Measurements from ENCODE around the gene ARPP21. TPM values are rescaled to one million over a fixed set of nuclear protein-coding genes. Genes with fewer than 3 reads are reported as not detected.

The ARPP21 gene
- total RNA-seq, 2 experiments from 2014 or later, result not detected

- peaks cover 2% of the 10 kb centered on the region for H3K36me3 Mint-ChIP-seq
- DNase-seq (no peak), ATAC-seq (no peak)
- peaks cover 22% of the 10 kb centered on the region for H3K27me3 Mint-ChIP-seq
- H3K9me3 Mint-ChIP-seq (ENCODE audit: low read depth), result no peaks in the 10 kb centered on the region
- no peak overlapping the region for H3K4me3 Mint-ChIP-seq
- no peak overlapping the region for H3K27ac Mint-ChIP-seq
- H3K4me1 Mint-ChIP-seq, result peaks cover 3% of the 10 kb centered on the region
- CTCF ChIA-PET, result no interaction called here
These were observed 3.9 kb upstream of the ARPP21 start for GRCh38 chr3:35635407-35635806.

DNA sequence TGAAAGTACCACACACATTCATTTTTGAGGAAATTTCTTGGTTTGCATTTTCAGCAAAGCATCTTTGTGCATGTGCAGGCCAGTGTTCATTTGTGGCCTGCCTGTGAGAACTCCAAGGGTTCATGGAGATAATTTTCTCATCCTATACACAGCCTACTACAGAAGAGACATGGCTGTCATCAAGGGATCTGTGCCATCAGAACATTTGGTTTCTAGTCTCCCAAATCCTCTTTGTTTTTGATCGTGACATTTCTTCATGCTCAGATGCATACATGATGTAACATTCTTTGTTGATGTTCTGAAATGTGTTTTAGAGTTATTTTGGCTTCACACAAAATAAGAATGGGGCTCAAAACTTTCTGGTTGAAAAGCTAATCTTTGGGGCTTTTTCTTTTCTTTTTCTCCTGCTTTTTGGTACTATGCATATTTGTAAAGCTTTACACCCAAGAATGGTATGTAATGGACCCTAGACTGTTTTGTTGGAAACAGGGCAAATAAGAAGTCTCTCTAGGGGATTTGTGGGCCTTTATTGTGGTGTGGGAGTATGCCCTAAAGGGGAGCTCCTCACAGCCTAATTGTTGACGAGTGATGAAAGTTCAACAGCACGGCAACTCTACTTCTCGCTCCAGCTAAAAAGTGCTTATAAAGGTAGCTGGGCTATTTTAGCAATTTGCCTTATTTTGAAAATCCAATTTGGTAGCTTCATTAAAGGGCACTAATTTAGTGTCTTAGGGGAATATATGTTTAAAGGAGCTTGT, 3.2 kb upstream of the ARPP21 start:
- peaks cover 2% of the 10 kb centered on the region for H3K36me3 Mint-ChIP-seq
- no peak overlapping the region for H3K4me3 Mint-ChIP-seq
- H3K27me3 Mint-ChIP-seq, result peaks cover 29% of the 10 kb centered on the region
- ATAC-seq, result no peak
- CTCF ChIA-PET, result no interaction called here
- peaks cover 3% of the 10 kb centered on the region for H3K4me1 Mint-ChIP-seq
- no peak for DNase-seq
- H3K9me3 Mint-ChIP-seq (ENCODE audit: low read depth), result no peaks in the 10 kb centered on the region
- H3K27ac Mint-ChIP-seq, result no peak overlapping the region

- Mint-ChIP-seq H3K4me1 (peaks cover 3% of the 10 kb centered on the region), H3K36me3 (peaks cover 2% of the 10 kb centered on the region), H3K27ac (no peak overlapping the region), H3K27me3 (peaks cover 32% of the 10 kb centered on the region), H3K9me3 (ENCODE audit: low read depth) (no peaks in the 10 kb centered on the region), H3K4me3 (no peak overlapping the region)
- DNase-seq (no peak), ATAC-seq (no peak)
- CTCF ChIA-PET, result no interaction called here
These were observed 910 bp upstream of the ARPP21 start for GRCh38 chr3:35638251-35638979.

DNA sequence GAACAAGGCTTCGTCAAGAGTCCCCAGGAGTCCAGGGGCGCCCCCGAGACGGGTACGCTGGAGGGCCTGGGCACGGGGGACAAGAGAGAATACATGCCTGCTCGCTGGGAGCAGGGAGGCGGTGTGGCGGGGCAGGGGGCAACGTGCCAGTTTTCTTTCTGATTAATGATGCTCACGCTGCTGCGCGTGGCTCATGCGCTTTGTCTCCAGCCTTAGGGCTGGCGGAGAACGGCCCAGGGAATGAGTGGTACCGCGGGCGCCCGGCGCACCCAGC, 408 bp upstream of the ARPP21 start:
- H3K4me1 Mint-ChIP-seq, result peaks cover 3% of the 10 kb centered on the region
- no peak overlapping the region for H3K27ac Mint-ChIP-seq
- H3K9me3 Mint-ChIP-seq (ENCODE audit: low read depth), result no peaks in the 10 kb centered on the region
- DNase-seq (no peak), ATAC-seq (no peak)
- H3K27me3 Mint-ChIP-seq, result peaks cover 32% of the 10 kb centered on the region
- CTCF ChIA-PET, result no interaction called here
- peaks cover 2% of the 10 kb centered on the region for H3K36me3 Mint-ChIP-seq
- H3K4me3 Mint-ChIP-seq, result no peak overlapping the region

GRCh38 chr3:35640190-35641165, 1.2 kb downstream of the ARPP21 start:
- Mint-ChIP-seq H3K4me3 (no peak overlapping the region), H3K9me3 (ENCODE audit: low read depth) (no peaks in the 10 kb centered on the region), H3K4me1 (peaks cover 3% of the 10 kb centered on the region), H3K36me3 (peaks cover 2% of the 10 kb centered on the region), H3K27me3 (peaks cover 32% of the 10 kb centered on the region), H3K27ac (no peak overlapping the region)
- no peak for ATAC-seq
- DNase-seq, result no peak
- CTCF ChIA-PET, result interaction anchor here (1.3 kb wide), 1 partner anchor 9 kb away, joined by 4 read pairs; no protein-coding TSS in a partner anchor

- peaks cover 32% of the 10 kb centered on the region for H3K27me3 Mint-ChIP-seq
- no peak for ATAC-seq
- H3K4me1 Mint-ChIP-seq, result peaks cover 3% of the 10 kb centered on the region
- DNase-seq, result no peak
- H3K27ac Mint-ChIP-seq, result no peak overlapping the region
- H3K9me3 Mint-ChIP-seq (ENCODE audit: low read depth), result no peaks in the 10 kb centered on the region
- peaks cover 2% of the 10 kb centered on the region for H3K36me3 Mint-ChIP-seq
- no peak overlapping the region for H3K4me3 Mint-ChIP-seq
- CTCF ChIA-PET, result interaction anchor here (1.3 kb wide), 1 partner anchor 9 kb away, joined by 4 read pairs; no protein-coding TSS in a partner anchor
These were observed 2.0 kb downstream of the ARPP21 start for GRCh38 chr3:35641331-35641730.

DNA sequence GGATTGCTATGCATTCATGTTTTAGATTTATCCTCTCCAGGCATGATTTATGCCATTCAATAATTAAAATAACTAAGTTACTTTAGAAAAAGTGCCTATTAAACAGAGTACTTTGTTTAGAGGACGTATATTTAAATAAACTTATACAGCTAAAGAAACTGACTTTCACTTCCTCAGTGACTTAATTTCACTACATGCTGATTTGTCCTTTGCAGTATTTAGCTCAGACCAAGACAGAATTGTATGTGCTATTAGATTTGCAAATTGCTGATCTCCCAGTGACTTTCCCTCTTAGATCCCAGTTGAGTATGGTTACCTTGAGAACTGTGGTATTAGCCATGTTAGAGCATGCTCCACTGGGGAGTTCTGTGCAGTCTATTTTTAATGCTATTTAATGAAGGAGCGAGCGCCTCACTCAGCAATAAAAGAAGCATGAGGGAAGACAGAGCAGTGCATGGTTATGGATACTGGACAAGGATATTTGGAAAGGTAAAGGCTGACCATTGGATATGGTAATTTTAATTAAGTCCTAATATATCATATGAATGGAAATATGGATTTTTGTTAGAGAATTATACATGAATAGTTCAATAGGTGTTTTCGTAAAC, 2.7 kb downstream of the ARPP21 start:
- CTCF ChIA-PET, result no interaction called here
- Mint-ChIP-seq H3K27ac (no peak overlapping the region), H3K4me1 (peaks cover 3% of the 10 kb centered on the region), H3K4me3 (no peak overlapping the region), H3K36me3 (peaks cover 2% of the 10 kb centered on the region), H3K9me3 (ENCODE audit: low read depth) (no peaks in the 10 kb centered on the region), H3K27me3 (peaks cover 32% of the 10 kb centered on the region)
- no peak for ATAC-seq
- no peak for DNase-seq

- H3K27ac Mint-ChIP-seq, result no peak overlapping the region
- H3K4me3 Mint-ChIP-seq, result no peak overlapping the region
These were observed 4.2 kb downstream of the ARPP21 start for GRCh38 chr3:35643495-35643894.

DNA sequence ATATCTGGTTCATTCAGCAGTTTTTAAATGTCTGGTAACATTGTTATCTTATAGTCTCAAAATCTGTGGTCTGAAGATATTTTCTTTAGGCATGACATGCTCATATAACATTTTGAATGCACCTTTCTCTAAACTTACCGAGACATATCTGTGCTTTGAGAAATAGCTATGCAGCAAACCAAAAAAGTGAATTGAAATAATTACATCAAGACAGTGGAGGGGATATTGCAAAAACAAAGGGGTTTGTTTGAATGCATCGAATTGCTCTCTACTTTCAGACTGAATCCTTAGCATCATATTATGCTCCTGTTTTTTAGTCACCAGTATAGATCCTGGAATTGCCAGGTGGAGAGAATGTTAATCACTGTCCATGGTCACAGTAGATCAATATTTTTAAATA, 5.1 kb downstream of the ARPP21 start:
- peaks cover 2% of the 10 kb centered on the region for H3K4me1 Mint-ChIP-seq
- no peaks in the 10 kb centered on the region for H3K36me3 Mint-ChIP-seq
- no peak overlapping the region for H3K27ac Mint-ChIP-seq
- DNase-seq, result no peak
- H3K4me3 Mint-ChIP-seq, result no peak overlapping the region
- CTCF ChIA-PET, result no interaction called here
- peaks cover 19% of the 10 kb centered on the region for H3K27me3 Mint-ChIP-seq
- no peak for ATAC-seq
- H3K9me3 Mint-ChIP-seq (ENCODE audit: low read depth), result no peaks in the 10 kb centered on the region

More at GRCh38 chr3:35643495-35643894, 4.2 kb downstream of the ARPP21 start:
- no peak for ATAC-seq
- CTCF ChIA-PET, result no interaction called here
- no peak for DNase-seq
- Mint-ChIP-seq H3K27me3 (peaks cover 26% of the 10 kb centered on the region), H3K36me3 (peaks cover under 1% of the 10 kb centered on the region), H3K9me3 (ENCODE audit: low read depth) (no peaks in the 10 kb centered on the region), H3K4me1 (peaks cover 3% of the 10 kb centered on the region)

- no peak overlapping the region for H3K27ac Mint-ChIP-seq
- no peaks in the 10 kb centered on the region for H3K36me3 Mint-ChIP-seq
- DNase-seq (no peak), ATAC-seq (no peak)
- H3K27me3 Mint-ChIP-seq, result peaks cover 11% of the 10 kb centered on the region
- CTCF ChIA-PET, result no interaction called here
- no peaks in the 10 kb centered on the region for H3K4me1 Mint-ChIP-seq
- H3K4me3 Mint-ChIP-seq, result no peak overlapping the region
- H3K9me3 Mint-ChIP-seq (ENCODE audit: low read depth), result no peaks in the 10 kb centered on the region
These were observed 5.9 kb downstream of the ARPP21 start for GRCh38 chr3:35645189-35645588.

GRCh38 chr3:35646081-35646480, 6.8 kb downstream of the ARPP21 start:
- Mint-ChIP-seq H3K27me3 (peaks cover 3% of the 10 kb centered on the region), H3K36me3 (no peaks in the 10 kb centered on the region), H3K4me1 (no peaks in the 10 kb centered on the region), H3K9me3 (ENCODE audit: low read depth) (no peaks in the 10 kb centered on the region), H3K4me3 (no peak overlapping the region), H3K27ac (no peak overlapping the region)
- CTCF ChIA-PET, result no interaction called here
- ATAC-seq (no peak), DNase-seq (no peak)

DNA sequence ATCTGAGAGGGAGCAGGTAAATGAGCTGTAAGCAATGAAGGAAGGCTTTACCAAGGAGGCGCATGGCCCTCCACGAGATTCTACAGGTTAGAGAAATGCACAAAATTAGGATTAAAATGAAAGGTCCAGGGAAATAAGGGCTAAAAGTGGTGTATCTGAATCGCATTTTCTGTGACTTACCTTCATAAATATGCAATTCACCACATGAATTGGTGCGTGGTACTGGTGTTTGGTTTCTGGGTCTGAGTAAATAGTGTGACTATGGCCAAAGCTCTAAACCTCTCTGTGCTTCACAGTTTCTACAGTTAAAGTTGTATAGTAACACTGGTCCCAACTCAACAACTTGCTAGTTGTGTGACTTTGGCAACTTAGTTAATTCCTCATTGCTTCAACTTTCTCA, 8.1 kb downstream of the ARPP21 start:
- Mint-ChIP-seq H3K27me3 (no peaks in the 10 kb centered on the region), H3K27ac (no peak overlapping the region), H3K4me3 (no peak overlapping the region), H3K9me3 (ENCODE audit: low read depth) (no peaks in the 10 kb centered on the region), H3K4me1 (no peaks in the 10 kb centered on the region), H3K36me3 (no peaks in the 10 kb centered on the region)
- DNase-seq (no peak), ATAC-seq (no peak)
- CTCF ChIA-PET, result no interaction called here

DNA sequence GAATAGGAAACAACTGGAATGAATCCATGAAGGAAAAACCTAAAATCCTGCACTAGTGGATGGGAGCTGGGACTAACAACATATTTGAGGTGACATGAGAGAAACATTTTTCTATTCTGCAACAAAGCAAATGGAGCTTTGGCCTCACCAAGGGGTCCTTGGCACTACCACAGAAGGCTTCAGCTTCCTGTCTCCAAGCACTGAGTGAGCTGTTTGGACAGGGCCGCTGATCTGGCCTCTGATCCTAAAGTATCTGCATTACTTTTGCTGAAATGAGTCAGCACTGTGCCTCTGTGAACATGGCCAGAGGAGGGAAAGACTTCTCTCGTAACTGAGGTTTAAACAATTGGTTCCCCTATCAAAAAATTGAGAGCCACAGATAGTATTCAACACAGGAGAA, 9.0 kb downstream of the ARPP21 start:
- Mint-ChIP-seq H3K4me1 (no peaks in the 10 kb centered on the region), H3K4me3 (no peak overlapping the region), H3K9me3 (ENCODE audit: low read depth) (no peaks in the 10 kb centered on the region), H3K27ac (no peak overlapping the region), H3K27me3 (no peaks in the 10 kb centered on the region), H3K36me3 (no peaks in the 10 kb centered on the region)
- DNase-seq, result no peak
- no peak for ATAC-seq
- CTCF ChIA-PET, result no interaction called here

All from activated CD8-positive, alpha-beta memory T cell treated with anti-CD3 and anti-CD28 coated beads, Interleukin-2, amount 10 ng/mL, durations not matched to agents 7 days and 5 days (primary cell).